Measurements from ENCODE around the gene PPARG.
A peak's percentile ranks its signal among the peaks of the same experiment; 100 is the strongest.

Gene PPARG

GRCh38 chr3:12420393-12420792 lies 131.5 kb downstream of the PPARG start:
- DNase-seq: no peak

- DNase-seq: no peak
These were observed 132.3 kb downstream of the PPARG start for GRCh38 chr3:12421132-12421531.

- DNase-seq: no peak
These were observed 134.3 kb downstream of the PPARG start for GRCh38 chr3:12423131-12423530.

GRCh38 chr3:12423918-12424630 lies 135.2 kb downstream of the PPARG start:
- no peak for DNase-seq

GRCh38 chr3:12424635-12425319 lies 135.9 kb downstream of the PPARG start:
- no peak for DNase-seq

- DNase-seq: no peak
These were observed 137.1 kb downstream of the PPARG start for GRCh38 chr3:12425850-12426579.

- no peak for DNase-seq
These were observed 138.7 kb downstream of the PPARG start for GRCh38 chr3:12427551-12427950.

- no peak for DNase-seq
These were observed 139.3 kb downstream of the PPARG start for GRCh38 chr3:12428126-12428525.

GRCh38 chr3:12430086-12430485 lies 141.2 kb downstream of the PPARG start:
- DNase-seq: no peak

GRCh38 chr3:12433823-12434222 lies 145.0 kb downstream of the PPARG start:
- DNase-seq: no peak

- DNase-seq: no peak
These were observed 147.8 kb downstream of the PPARG start for GRCh38 chr3:12436514-12437220.

- no peak for DNase-seq
These were observed 148.3 kb downstream of the PPARG start for GRCh38 chr3:12437221-12437605.

- no peak for DNase-seq
These were observed 149.0 kb downstream of the PPARG start for GRCh38 chr3:12437861-12438260.

GRCh38 chr3:12438318-12438717 lies 149.4 kb downstream of the PPARG start:
- DNase-seq: no peak

- DNase-seq: no peak
These were observed 150.5 kb downstream of the PPARG start for GRCh38 chr3:12439161-12439940.

- no peak for DNase-seq
These were observed 152.3 kb downstream of the PPARG start for GRCh38 chr3:12440927-12441714.

GRCh38 chr3:12442654-12443501 lies 154.0 kb downstream of the PPARG start:
- no peak for DNase-seq

GRCh38 chr3:12443781-12444522 lies 155.1 kb downstream of the PPARG start:
- no peak for DNase-seq

GRCh38 chr3:12444582-12445471 lies 156.0 kb downstream of the PPARG start:
- DNase-seq: peak; percentile 9

Data from OCI-M1 (cell line).